Measurements from ENCODE around the gene MSI1.

MSI1 gene

DNA sequence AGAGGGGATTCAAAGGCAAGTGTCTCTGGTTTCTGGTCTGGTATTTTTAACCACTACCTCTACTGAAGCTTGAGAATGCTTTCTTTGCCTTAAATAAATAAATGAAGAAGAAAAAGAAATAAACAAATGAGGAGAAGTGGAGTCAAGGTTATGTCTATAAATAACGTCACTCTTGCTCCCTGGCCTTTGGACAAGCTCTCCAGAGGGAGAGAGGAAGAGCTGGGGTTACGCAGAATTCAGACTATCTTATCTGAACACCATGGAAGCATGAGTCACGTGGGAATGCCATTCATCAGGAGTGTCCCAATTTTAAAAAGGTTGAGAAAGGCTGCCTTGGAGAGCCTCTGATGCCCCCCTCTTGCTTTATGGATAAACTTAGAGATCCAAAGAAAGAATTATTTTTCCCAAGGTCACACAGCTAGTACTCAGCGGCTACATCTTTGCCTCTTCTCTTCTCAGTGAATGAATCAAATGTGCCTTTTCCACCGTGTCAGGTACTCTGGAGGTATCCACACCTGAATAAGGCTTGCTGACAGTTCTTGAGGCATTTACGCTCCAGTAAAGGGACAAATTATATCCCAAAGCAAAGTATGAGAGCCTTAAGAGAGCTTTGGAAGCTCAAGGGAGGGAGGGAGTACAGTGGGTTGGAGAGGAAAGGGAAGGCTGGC lies 12.9 kb upstream of the MSI1 start:
- H3K4me3 ChIP-seq = no peak overlapping the region
- no peak overlapping the region for H3K4me2 ChIP-seq
- H3K9ac ChIP-seq = no peak overlapping the region
- H3K36me3 ChIP-seq = no peaks in the 10 kb centered on the region
- H3K27ac ChIP-seq = no peak overlapping the region
- H4K20me1 ChIP-seq = no peaks in the 10 kb centered on the region; a peak in 1 of 22 replicates
- peaks cover 5 to 8% (median 7%) of the 10 kb centered on the region in 10 experiments; a peak in 19 of 20 replicates for H3K4me1 ChIP-seq
- no peak for TF ChIP-seq Cebpa-rat (IDR thresholded peaks at IDR 0.05)
- H3K27me3 ChIP-seq = peaks cover 0 to 2% (median 0%) of the 10 kb centered on the region in 11 experiments; a peak in 1 of 22 replicates
- no peaks in the 10 kb centered on the region for H3K9me3 ChIP-seq (replicated peaks in 1 of 11)

DNA sequence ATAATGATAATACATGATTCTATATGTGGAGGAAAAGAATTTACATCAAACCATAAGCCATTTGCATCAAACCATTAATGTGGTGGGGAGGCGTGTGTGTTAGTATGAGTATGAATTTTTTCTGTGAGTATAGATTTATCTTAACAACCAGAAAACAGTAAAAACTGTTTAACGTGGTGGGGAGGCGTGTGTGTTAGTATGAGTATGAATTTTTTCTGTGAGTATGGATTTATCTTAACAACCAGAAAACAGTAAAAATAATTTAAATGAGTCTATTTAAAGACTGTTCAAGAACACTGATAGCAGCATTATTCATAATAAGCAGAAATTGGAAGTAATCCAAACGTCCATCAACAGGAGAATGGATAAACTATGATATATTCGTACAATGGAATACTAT lies 9.1 kb upstream of the MSI1 start:
- TF ChIP-seq Cebpa-rat (IDR thresholded peaks at IDR 0.05) = no peak
- H3K27me3 ChIP-seq = peaks cover 0 to 28% (median 15%) of the 10 kb centered on the region in 11 experiments; a peak in 16 of 22 replicates
- peaks cover 6 to 12% (median 10%) of the 10 kb centered on the region in 10 experiments; a peak in 19 of 20 replicates for H3K4me1 ChIP-seq

DNA sequence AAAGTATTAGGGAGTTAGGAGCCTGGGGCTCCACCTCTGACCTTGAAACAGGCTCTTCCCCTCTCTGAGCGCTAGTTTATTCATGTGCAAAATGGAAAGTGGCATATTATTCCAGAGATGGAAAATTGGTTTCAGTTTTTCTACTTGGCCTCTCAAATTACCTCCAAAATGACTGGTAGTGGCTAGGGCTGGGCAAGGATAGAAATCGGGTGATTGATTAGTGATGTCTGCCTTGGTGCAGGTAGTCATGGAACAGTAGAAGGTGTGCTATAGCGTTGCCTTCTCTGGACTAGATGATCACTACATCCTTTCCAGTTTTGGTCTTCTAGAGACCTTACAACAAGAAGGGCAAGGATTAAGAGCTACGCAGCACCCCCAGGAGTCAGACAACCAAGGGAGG lies 8.6 kb upstream of the MSI1 start:
- no peak overlapping the region for H3K4me3 ChIP-seq

More for the DNA sequence above, 9.1 kb upstream of the MSI1 start:
- Histone ChIP-seq H4K20me1 (no peaks in the 10 kb centered on the region; a peak in 1 of 22 replicates), H3K4me3 (no peak overlapping the region), H3K9me3 (replicated peaks in 1 of 11) (no peaks in the 10 kb centered on the region), H3K36me3 (no peaks in the 10 kb centered on the region), H3K4me2 (no peak overlapping the region), H3K9ac (no peak overlapping the region), H3K27ac (no peak overlapping the region)

DNA sequence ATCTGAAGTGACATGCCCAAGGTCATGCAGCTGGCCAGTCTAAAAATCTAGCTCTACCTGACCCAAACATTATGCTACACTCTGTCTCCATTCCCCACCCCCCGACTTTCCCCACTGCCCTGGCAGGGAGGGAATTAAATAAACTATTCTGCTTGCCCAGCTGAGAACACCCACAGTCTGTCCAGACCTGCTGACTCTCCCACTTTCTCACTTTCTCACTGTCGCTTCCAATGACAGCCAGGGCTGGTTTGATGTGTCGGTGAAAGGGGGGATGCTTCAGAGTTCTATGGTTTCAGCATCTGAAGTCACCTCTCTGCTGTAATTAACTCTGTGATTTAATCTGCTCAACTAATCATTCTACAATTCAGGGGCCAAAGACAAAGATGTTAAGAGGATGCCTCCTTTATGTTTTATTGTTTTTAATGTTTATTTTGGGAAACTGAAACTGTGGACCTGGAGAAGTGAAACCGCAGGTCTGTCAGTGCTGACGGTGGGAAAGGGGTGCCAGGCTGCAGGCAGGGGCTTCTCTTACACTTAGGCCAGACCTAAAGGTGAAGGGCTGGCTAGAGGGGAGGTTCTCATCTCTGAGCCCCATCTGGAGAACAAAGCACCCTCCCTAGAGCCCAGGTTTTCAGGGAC lies 8.1 kb upstream of the MSI1 start:
- Histone ChIP-seq H3K27ac (no peak overlapping the region), H3K27me3 (peaks cover 6 to 37% (median 25%) of the 10 kb centered on the region in 11 experiments), H4K20me1 (no peaks in the 10 kb centered on the region; a peak in 1 of 22 replicates), H3K4me2 (peak overlapping the region; percentile 3 to 63 (median 50); a peak in 19 of 22 replicates), H3K4me1 (peaks cover 6 to 12% (median 10%) of the 10 kb centered on the region in 10 experiments; a peak in 19 of 20 replicates), H3K9me3 (replicated peaks in 1 of 11) (no peaks in the 10 kb centered on the region), H3K9ac (peak overlapping the region in 1 of 11 experiments; percentile 21; a peak in 2 of 22 replicates), H3K36me3 (no peaks in the 10 kb centered on the region), H3K4me3 (no peak overlapping the region)
- no peak for TF ChIP-seq Cebpa-rat (IDR thresholded peaks at IDR 0.05)

More for the DNA sequence above, 8.6 kb upstream of the MSI1 start:
- no peaks in the 10 kb centered on the region; a peak in 1 of 22 replicates for H4K20me1 ChIP-seq
- H3K36me3 ChIP-seq = no peaks in the 10 kb centered on the region
- no peaks in the 10 kb centered on the region for H3K9me3 ChIP-seq (replicated peaks in 1 of 11)
- TF ChIP-seq Cebpa-rat (IDR thresholded peaks at IDR 0.05) = no peak
- H3K27me3 ChIP-seq = peaks cover under 1 to 32% (median 19%) of the 10 kb centered on the region in 11 experiments; a peak in 20 of 22 replicates
- peak overlapping the region in 1 of 11 experiments; percentile 21; a peak in 2 of 22 replicates for H3K9ac ChIP-seq
- H3K4me2 ChIP-seq = peak overlapping the region in 9 of 11 experiments; percentile 43 to 63 (median 52); a peak in 16 of 22 replicates
- peaks cover 6 to 12% (median 10%) of the 10 kb centered on the region in 10 experiments; a peak in 19 of 20 replicates for H3K4me1 ChIP-seq
- no peak overlapping the region for H3K27ac ChIP-seq

DNA sequence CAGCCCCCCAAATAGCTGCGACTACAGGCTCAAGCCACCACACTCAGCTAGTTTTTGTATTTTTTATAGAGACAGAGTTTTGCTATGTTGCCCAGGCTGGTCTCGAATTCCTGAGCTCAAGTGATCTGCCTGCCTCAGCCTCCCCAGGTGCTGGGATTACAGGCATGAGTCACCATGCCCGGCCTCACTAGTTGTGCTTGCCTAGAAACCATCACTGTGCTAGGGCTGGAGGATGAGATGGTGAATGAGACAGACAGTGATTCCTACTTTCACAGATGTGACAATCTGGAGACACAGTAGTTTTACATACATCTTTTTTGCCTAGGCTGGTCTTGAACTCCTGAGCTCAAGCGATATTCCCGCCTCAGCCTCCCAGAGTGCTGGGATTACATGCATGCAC lies 7.5 kb upstream of the MSI1 start:
- H3K36me3 ChIP-seq = no peaks in the 10 kb centered on the region
- H3K9me3 ChIP-seq (replicated peaks in 1 of 11) = no peaks in the 10 kb centered on the region
- peak overlapping the region in 7 of 11 experiments; percentile 12 to 63 (median 52); a peak in 2 of 22 replicates for H3K4me2 ChIP-seq
- H3K27me3 ChIP-seq = peaks cover 13 to 44% (median 31%) of the 10 kb centered on the region in 11 experiments
- no peak overlapping the region for H3K9ac ChIP-seq
- peaks cover 6 to 12% (median 10%) of the 10 kb centered on the region in 10 experiments; a peak in 19 of 20 replicates for H3K4me1 ChIP-seq
- no peaks in the 10 kb centered on the region; a peak in 1 of 22 replicates for H4K20me1 ChIP-seq
- no peak overlapping the region for H3K4me3 ChIP-seq
- H3K27ac ChIP-seq = no peak overlapping the region
- no peak for TF ChIP-seq Cebpa-rat (IDR thresholded peaks at IDR 0.05)

DNA sequence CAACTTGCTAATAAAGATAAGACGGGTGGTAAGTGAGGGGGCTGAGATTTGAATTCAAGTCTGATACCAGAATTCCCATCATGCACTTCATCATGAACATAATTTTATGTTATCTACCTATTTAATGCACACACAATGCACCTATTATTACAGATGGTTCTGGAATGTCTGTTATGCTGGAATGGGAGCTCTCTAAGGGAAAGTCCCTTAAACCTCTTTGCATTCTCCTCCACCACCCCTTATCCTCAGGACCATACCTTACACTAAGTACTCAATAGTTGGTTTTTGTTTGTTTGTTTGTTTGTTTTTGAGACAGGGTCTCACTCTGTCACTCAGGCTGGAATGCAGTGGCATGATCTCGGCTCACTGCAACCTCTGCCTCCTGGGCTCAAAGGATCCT lies 7.0 kb upstream of the MSI1 start:
- Histone ChIP-seq H3K27ac (no peak overlapping the region), H3K27me3 (peaks cover 17 to 48% (median 35%) of the 10 kb centered on the region in 11 experiments), H3K4me1 (peaks cover 6 to 12% (median 10%) of the 10 kb centered on the region in 10 experiments; a peak in 19 of 20 replicates), H3K9ac (no peak overlapping the region), H3K9me3 (replicated peaks in 1 of 11) (no peaks in the 10 kb centered on the region), H3K36me3 (no peaks in the 10 kb centered on the region), H3K4me2 (no peak overlapping the region), H4K20me1 (no peaks in the 10 kb centered on the region; a peak in 2 of 22 replicates), H3K4me3 (no peak overlapping the region)
- TF ChIP-seq Cebpa-rat (IDR thresholded peaks at IDR 0.05) = no peak

DNA sequence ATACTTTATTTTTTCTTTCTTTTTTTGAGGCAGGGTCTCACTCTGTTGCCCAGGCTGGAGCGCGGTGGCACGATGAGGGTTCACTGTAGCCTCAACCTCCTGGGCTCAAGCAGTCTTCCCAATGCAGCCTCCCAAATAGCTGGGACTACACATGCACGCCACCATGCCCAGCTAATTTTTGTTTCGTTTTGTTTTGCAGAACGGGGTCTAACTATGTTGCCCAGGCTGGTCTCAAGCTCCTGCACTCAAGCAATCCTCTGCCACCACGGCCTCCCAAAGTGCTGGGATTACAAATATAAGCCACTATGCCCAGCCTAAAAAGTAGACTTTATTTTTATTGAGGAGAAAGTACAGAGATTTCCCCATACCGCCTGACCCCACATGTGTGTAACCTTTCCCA lies 4.7 kb upstream of the MSI1 start:
- Histone ChIP-seq H3K36me3 (no peaks in the 10 kb centered on the region), H3K4me2 (no peak overlapping the region), H3K27me3 (peaks cover 40 to 71% (median 58%) of the 10 kb centered on the region in 11 experiments), H3K4me1 (peaks cover 6 to 18% (median 12%) of the 10 kb centered on the region in 10 experiments; a peak in 19 of 20 replicates), H3K4me3 (no peak overlapping the region), H3K9me3 (replicated peaks in 1 of 11) (no peaks in the 10 kb centered on the region), H3K9ac (no peak overlapping the region), H3K27ac (no peak overlapping the region), H4K20me1 (peaks cover 0 to 16% (median 0%) of the 10 kb centered on the region in 11 experiments; a peak in 7 of 22 replicates)
- no peak for TF ChIP-seq Cebpa-rat (IDR thresholded peaks at IDR 0.05)

DNA sequence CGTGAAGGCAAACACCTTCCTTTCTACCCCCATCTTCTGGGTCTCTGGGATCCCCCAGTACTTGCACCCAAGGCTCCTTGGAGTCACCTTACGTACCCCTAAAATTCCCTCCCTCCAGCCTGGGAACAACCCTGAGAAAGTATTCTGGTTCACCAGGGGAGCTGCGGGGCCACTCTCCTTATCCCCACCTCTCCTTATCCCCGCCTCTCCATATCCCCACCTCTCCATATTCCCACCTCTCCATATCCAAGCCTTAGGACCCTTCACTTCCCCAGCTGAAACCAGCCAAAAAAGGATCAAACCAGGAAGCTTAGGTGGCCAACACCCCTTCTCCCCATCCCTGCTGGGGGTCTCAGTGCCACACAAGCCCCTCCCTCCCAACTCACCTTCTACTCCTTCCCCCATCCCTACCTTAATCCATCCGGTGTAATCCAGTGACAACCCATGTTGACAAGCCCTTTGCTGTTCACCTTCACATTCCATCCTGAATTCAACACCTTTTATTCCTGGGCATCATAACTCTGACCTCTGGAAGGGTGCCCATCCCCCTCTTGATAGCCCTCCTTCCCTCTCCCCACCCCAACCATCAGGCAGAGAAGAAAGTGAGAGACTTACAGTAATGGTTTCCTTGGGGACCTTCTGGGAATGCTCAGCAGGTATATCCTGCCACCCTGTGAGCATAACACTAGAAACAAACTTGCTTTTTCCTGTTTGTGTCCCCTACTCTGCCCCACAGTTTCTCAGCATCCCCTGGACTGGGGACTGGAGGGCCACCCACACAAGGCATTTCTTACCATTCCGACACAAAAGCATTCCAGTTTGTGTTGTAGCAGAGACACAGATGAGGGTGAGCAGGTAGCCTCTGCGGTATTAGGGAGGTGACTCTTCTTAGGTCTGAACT lies 1.6 kb upstream of the MSI1 start:
- H3K4me1 ChIP-seq = peaks cover 0 to 11% (median 0%) of the 10 kb centered on the region in 10 experiments; a peak in 5 of 20 replicates
- no peak overlapping the region for H3K9ac ChIP-seq
- peaks cover 0 to 37% (median 0%) of the 10 kb centered on the region in 11 experiments; a peak in 10 of 22 replicates for H4K20me1 ChIP-seq
- H3K4me2 ChIP-seq = no peak overlapping the region
- H3K9me3 ChIP-seq (replicated peaks in 1 of 11) = no peaks in the 10 kb centered on the region
- no peak overlapping the region for H3K27ac ChIP-seq
- TF ChIP-seq Cebpa-rat (IDR thresholded peaks at IDR 0.05) = no peak
- no peak overlapping the region for H3K4me3 ChIP-seq
- H3K27me3 ChIP-seq = peaks cover 71 to 91% (median 80%) of the 10 kb centered on the region in 11 experiments
- no peaks in the 10 kb centered on the region for H3K36me3 ChIP-seq
